Stimulated activated CD8-positive, alpha-beta memory T cell treated with anti-CD3 and anti-CD28 coated beads, Interleukin-15, amount 100 ng/mL, for 48 hours (primary cell): ENCODE data around the gene NADK.
A peak's percentile ranks its signal among the peaks of the same experiment; 100 is the strongest.
"Not testable (repeated sequence)": the region's sequence is repeated elsewhere in the genome, so short reads cannot be mapped to it uniquely, and the experiment has no call there.

ENCODE experiments used
- DNase-seq, 2 donors: peaks; one replicate each; pipeline ENCODE4 v3.0.0-alpha.2; 2020; ENCODE audit warnings: low read depth in 2 of 2

NADK gene

GRCh38 chr1:1746566-1746909 lies 31.7 kb downstream of the NADK start:
- not testable (repeated sequence) for DNase-seq

DNA sequence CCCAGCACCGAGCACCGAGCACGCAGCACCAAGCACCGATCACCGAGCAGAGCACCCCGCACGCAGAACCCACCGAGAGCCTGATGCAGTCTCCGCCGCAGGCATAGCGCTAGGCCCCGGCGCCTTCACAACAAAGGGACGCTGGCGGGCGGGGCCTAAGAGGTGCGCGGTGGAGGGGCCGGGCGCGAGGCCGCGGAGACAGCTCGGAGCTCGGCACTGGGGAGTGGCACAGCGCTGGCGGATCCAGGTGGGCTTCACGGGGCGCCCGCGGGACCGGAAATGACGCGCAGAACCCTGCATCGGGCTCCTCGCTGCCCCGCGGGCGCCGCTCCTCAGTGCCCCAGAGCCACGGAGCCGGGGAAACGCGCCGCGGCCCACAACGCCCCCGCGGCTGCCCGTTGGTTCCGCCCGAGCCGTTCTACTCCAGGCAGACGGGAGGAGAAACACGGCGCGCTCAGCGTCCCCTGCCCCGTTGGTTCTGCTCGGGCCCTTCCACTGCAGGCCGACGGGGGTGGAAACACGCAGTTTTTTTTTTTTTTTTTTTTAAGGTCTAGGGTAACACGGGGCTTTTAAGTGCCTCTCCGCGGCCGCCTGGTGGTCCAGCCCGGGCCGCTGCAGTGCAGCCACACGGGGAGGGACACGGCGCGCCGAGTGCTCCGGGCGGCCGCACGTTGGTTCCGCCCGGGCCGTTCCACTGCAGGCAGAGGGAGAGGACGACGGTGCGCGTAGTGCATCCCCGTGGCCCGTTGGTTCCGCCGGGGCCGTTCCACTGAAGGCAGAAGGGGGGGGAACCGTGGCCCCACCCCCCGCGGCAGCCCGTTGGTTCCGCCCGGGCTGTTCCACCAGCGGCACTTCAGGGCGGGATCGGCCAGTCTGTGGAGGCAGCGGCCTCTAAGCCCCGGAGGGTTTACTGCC lies 32.4 kb downstream of the NADK start:
- DNase-seq: peak; percentile 48 to 86

GRCh38 chr1:1742529-1742928 lies 35.7 kb downstream of the NADK start:
- DNase-seq: not testable (repeated sequence)

GRCh38 chr1:1741013-1741412 lies 37.3 kb downstream of the NADK start:
- DNase-seq: not testable (repeated sequence)

GRCh38 chr1:1738799-1739337 lies 39.4 kb downstream of the NADK start:
- not testable (repeated sequence) for DNase-seq

- DNase-seq: not testable (repeated sequence)
These were observed 40.3 kb downstream of the NADK start for GRCh38 chr1:1737675-1738590.

DNA sequence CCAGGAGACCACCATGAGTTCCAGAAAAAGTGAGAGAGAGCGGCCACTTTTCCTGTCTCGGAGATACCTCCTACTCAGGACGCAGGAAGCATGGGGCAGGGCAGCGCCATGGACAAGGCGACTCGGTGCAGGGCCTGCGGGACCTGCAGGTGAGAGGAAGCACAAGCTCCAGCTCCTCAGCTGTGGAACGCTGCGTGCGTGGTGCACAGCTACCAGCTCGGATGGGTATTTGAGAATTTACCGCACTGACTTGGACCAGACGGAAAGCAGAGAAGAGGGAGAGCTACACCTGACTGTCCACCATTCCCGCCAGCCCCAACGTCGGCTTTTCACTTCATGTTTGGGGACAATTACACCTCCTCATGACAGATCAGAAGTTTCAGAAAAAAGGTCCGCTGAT lies 45.9 kb downstream of the NADK start:
- DNase-seq: no peak

DNA sequence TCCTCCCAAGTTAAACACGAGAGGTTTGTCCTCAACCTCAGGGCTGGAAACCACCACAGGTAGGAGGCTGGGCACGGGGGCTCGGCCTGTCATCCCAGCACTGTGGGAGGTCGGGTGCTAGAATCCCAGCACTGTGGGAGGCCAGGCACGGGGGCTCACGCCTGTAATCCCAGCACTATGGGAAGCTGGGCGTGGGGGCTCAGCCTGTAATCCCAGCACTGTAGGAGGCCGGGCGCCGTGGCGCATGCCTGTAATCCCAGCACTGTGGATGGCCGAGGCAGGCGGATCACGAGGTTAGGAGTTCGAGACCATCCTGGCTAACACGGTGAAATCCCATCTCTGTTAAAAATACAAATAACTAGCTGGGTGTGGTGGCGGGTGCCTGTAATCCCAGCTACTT lies 47.4 kb downstream of the NADK start:
- DNase-seq: no peak

DNA sequence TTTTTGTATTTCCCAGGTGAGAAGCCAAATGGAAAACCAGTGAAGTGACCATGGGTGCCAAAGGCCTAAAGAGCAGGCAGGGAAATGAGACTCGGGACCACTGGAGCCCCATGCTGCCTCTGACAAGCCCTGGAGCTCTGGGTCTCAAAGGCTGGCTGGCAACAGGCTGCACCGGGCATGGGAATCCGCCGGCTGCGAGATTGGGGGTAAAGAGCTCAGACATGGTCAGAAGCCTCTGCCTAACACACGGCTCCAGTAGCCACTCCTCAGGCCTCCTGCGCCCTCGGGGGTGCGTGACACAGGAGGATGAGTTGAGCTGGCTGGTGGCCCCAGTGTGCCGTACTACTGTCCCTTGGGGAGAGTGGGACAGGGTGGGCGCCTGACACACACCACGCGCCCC lies 48.0 kb downstream of the NADK start:
- not testable (repeated sequence) for DNase-seq

DNA sequence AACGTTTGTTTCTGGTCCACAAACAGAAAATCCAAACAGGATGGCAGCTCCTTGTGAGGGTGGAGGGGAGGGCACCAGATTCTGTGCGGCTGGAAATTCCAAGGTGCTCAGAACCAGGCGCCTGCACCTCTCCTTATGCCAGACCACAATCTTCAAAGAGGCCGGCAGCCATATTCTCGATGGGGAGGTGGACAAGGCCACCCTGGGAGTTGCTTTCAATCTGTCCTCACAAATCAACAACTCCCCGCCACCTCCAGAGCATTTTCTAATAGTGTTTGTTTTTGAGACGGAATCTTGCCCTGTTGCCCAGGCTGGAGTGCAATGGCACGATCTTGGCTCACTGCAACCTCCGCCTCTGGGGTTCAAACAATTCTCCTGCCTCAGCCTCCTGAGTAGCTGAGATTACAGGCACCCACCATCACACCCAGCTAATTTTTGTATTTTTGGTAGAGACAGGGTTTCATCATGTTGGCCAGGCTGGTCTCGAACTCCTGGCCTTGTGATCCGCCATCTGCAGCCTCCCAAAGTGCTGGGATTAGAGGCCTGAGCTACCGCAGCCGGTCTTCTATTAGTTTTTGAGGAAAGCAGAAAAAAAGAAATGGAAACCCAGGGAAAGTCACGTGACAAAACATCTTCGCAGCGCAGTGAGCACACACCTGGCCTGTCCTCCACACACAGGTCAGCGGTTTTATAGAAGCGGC lies 49.0 kb downstream of the NADK start:
- DNase-seq: not testable (repeated sequence)

DNA sequence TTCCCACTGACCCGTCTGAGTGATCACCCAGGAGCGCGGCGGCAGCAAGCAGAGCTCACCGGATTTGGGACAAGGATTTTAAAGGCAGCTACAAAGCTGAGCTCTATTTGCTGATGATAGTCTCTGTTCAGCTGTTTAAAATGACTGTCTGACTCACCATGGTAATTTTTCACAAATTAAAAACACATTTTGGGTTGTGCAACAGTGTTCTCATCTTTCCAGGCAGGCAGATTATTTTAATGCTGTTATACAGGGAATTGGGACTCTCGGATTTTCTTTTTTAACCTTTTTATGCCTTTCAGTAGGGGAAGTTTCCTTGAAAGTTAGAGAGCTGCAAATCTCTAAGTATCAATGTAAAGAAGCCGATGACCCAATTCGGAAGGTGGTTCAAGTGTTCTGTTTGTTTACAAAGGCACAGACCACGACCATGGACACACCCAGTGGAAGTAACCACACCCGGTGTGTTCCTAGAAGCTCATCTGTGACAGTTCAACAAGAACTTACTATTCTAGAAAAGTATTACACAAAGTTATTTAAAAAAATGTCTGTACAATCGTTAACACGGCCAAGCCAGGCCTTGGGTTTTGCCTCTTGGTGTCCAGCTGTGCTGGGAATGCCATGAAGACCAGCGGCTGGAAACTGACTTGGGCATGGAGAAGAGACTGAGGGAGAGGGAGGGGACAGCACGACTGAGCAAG lies 49.8 kb downstream of the NADK start:
- DNase-seq: not testable (repeated sequence)

DNA sequence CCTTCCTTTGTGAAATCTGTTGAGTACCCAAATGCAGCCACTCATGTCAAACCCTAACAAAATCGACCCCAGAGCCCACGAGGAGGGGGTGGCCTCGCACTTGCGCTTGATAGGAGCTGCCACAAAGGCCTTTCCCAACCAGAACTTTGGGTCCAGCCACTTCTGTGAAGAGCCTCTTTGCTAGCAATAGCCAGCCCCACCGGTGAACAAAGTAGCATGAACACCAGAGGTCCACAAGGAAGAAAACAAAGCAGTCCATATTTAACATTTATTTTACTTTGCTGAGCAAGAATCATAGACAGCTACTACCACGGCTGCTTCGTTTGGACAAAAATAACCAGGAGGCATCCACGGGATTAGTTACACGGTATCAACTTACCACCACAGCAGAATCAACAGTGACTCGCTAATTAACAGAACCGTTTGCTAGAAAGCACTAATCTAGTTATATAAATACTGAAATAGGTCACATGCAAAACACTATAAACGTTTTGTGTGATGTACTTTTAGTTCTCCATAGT lies 51.1 kb downstream of the NADK start:
- DNase-seq: not testable (repeated sequence)

GRCh38 chr1:1726088-1726487 lies 52.2 kb downstream of the NADK start:
- not testable (repeated sequence) for DNase-seq

DNA sequence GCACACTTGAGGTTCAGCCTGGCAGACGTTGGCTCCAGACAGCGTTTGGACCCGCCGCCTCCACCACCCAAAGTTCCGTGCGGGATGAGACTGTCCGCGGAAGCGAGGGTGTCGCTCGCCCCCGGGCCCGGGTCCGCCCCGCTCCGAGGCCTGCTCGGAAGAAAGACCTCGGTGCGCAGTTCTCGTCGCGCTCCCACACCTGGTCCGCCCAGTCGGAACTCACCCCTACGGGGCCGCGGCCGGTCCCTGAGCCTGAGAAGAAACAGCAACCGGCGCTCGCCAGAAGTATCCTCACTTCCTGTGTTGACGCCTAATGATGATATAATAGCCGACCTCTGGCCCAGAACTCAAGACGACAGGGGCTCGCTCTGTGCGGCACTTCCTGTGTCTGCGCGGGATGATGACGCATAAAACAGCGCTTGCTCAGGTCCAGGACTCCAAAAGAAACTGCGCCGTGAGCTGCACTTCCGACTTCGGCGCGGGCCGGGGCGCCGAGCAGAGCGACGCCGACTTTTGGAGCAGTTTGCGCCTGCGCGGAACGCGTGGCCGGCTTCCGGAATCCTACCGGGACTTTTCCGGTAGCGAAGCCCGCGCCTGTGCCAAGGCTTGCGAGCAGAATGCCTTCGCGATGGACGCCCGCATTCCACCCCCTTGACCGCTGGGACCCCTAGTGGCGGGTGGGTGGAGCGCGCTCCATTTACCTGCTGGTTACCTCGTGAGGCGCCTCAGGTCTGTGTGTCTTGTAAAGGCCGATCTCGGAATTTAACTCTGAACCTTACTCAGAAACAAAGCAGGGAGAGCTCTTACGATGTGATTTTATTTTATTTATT lies 54.0 kb downstream of the NADK start, which contains the start of gene CDK11A:
CDK11A (minus strand) TSS at position 323 of the 830 bp plus-strand sequence. CDS start 1,539 bp downstream, outside the sequence.
- DNase-seq: peak; percentile 97 to 99

DNA sequence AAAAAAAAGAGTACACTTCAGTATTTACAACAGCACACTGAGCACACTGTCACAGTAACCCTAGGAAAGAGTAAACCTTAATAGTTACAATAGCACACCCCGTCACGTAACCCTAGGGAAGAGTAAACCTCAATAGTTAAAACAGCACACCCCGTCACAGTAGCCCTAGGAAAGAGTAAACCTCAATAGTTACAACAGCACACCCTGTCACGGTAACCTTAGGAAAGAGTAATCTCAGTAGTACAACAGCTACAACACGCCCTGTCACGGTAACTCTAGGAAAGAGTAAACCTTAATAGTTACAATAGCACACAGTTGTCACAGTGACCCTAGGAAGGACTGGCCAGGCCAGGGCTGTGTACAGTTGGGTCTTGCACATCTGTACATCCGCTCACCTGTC lies 57.1 kb downstream of the NADK start:
- no peak for DNase-seq

GRCh38 chr1:1715109-1715883 lies 63.0 kb downstream of the NADK start:
- not testable (repeated sequence) for DNase-seq

DNA sequence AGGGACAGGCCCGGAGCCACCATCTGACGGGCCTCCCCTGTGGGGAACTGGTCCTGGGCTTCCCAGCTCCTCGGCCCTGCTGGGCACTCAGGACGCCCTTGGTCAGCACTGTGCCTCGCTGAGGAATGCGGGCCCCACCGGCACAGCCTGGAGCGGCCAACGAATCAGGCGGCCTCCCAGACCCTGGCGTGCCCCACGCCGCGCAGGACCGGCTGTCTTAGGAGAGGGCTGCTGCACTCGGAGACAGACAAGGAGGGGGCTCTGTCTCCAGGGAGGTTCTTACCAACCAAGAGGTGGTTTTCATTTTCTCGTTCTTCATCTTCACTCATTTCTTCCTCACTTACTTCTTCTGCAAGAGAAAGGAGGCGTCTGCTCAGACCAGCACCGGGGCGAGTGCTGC lies 70.4 kb downstream of the NADK start:
- DNase-seq: not testable (repeated sequence)

DNA sequence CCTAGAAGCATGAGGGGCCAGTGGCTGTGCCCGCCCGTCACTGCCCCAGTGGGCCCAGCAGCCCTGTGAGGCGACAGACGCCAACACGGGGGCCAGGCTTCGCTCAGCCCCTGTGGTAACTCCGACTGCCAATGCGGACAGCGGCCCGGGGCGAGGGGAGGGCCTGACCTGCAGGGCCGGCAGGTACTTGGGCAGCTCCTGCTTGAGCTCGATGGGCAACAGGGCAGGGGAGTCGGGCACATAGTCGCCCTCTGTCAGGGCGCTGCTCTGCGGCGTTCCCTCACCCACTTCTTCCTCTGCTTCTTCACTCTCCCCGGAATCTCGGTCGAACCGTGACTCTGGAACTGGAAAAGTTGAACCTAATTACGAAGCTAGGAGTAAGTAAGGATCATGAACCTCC lies 71.0 kb downstream of the NADK start:
- DNase-seq: not testable (repeated sequence)

DNA sequence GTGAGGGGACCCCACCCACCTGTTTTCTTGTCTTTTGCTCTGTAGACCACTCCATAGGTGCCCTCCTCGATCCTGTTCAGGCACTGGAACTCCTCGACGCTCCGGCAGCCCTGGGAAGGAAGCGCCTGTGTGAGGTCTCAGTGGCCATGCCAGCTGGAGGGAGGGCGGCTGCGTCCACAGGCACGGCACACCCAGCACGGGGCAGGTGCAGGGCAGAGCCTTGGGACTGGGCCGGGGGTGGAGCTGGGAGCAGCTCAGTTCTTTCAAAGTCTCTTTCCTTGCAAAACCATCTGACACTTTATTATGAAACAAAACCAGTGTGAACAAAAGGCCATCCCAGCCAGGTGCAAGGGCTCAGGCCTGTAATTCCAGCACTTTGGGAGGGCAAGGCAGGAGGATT lies 72.6 kb downstream of the NADK start:
- DNase-seq: not testable (repeated sequence)
